ENCODE results near the gene RUNDC3A. TPM values are rescaled to one million over a fixed set of nuclear protein-coding genes. Genes with fewer than 3 reads are reported as not detected.

RUNDC3A gene
- total and polyA plus RNA-seq, 2 of the 13 experiments (the other 11 are each of a cell fraction or from before 2014, with no cell fraction given) = 0.25 TPM; not detected in 1

DNA sequence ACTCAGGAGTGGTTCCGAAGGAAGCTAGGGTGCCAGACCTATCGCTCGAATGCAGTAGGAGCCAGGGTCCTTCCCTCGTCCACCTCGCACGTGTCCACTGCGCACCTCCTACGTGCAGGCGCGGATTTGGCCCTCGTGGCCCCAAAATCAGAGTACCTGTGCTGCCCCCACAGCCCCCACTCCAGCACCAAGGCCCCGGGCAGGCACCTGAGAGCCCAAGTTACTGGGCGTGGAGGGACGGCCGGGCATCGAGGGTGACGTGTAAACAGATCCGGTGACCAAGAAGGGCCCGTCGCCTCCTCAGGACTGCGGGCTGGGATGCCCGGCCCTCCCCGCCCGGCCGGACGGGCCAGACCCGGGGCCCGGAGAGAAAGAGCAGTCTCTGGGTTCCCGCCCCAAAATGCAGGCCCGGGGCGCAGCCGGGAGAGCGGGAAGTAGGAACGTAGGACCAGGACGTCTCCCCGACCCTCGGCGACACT is 15.7 kb downstream of the RUNDC3A start (continued):
- TF ChIP-seq ZBTB40 (IDR thresholded peaks at IDR 0.05) (no peak), ZBTB40 (CRISPR knock-in tag; IDR thresholded peaks at IDR 0.05) (peak; percentile 70), NAIF1 (CRISPR knock-in tag; IDR thresholded peaks at IDR 0.05; ENCODE audit: borderline replicate concordance) (0 out of 2 replicates have a peak, but pooled peaks have one; percentile 60), USF2 (IDR thresholded peaks at IDR 0.05; ENCODE audit: low read depth, low read length) (no peak), USF2 (CRISPR knock-in tag; IDR thresholded peaks at IDR 0.05; ENCODE audit: borderline replicate concordance) (0 out of 2 replicates have a peak, but pooled peaks have one; percentile 46), DR1 (CRISPR knock-in tag; IDR thresholded peaks at IDR 0.05) (no peak; the same call in none of the 2 replicates), MIXL1 (CRISPR knock-in tag; IDR thresholded peaks at IDR 0.05) (no peak), NCOA1 (CRISPR knock-in tag; IDR thresholded peaks at IDR 0.05) (0 out of 2 replicates have a peak, but pooled peaks have one; percentile 57), CTCF (CRISPR knock-in tag; IDR thresholded peaks at IDR 0.05) (0 out of 2 replicates have a peak, but pooled peaks have one; percentile 3), TEAD2 (CRISPR knock-in tag; IDR thresholded peaks at IDR 0.05) (peak; percentile 19; the same call in 1 of the 2 replicates), ZFP90 (CRISPR knock-in tag; IDR thresholded peaks at IDR 0.05; ENCODE audit: borderline replicate concordance) (peak; percentile 65)
- TF ChIP-seq, protein P1, sequence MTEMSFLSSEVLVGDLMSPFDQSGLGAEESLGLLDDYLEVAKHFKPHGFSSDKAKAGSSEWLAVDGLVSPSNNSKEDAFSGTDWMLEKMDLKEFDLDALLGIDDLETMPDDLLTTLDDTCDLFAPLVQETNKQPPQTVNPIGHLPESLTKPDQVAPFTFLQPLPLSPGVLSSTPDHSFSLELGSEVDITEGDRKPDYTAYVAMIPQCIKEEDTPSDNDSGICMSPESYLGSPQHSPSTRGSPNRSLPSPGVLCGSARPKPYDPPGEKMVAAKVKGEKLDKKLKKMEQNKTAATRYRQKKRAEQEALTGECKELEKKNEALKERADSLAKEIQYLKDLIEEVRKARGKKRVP (CRISPR knock-in tag; IDR thresholded peaks at IDR 0.05) = no peak
- TF ChIP-seq, protein P2, sequence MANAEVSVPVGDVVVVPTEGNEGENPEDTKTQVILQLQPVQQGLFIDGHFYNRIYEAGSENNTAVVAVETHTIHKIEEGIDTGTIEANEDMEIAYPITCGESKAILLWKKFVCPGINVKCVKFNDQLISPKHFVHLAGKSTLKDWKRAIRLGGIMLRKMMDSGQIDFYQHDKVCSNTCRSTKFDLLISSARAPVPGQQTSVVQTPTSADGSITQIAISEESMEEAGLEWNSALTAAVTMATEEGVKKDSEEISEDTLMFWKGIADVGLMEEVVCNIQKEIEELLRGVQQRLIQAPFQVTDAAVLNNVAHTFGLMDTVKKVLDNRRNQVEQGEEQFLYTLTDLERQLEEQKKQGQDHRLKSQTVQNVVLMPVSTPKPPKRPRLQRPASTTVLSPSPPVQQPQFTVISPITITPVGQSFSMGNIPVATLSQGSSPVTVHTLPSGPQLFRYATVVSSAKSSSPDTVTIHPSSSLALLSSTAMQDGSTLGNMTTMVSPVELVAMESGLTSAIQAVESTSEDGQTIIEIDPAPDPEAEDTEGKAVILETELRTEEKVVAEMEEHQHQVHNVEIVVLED (CRISPR knock-in tag; IDR thresholded peaks at IDR 0.05; ENCODE audit: borderline replicate concordance) = peak; percentile 7; the same call in 1 of the 2 replicates
